WTC11 (cell line): Measurements from ENCODE around the gene TRAF3IP1. TPM values are rescaled to one million over a fixed set of nuclear protein-coding genes. Genes with fewer than 3 reads are reported as not detected.

Experiments used
- ATAC-seq: fragments of 200-7000 bp; cut with Tn5 transposase; 2 replicates; pipeline ENCODE4 v1.10.0; 2021; ENCODE audit warnings: mild to moderate bottlenecking, moderate library complexity
- CTCF ChIA-PET: fragments of 300-600 bp; sonication (Branson Sonifier 250); formaldehyde crosslinking; loops from one replicate; lab custom pipeline; 2021; ENCODE audit warnings: antibody characterized with exemption; lab: Charles Lee
- POLR2A ChIA-PET: fragments of 350-600 bp; sonication (Branson Sonifier 250); formaldehyde crosslinking; loops from one replicate; lab custom pipeline; 2021; ENCODE audit warnings: antibody characterized with exemption; lab: Charles Lee
- DNase-seq: peaks from one replicate; pipeline ENCODE4 v3.0.0; 2021; ENCODE audit warnings: low spot score
- H3K27ac Mint-ChIP-seq: 2 replicates; pipeline ENCODE4 v1.8.0; 2021; ENCODE audit warnings: mixed read lengths
- H3K27me3 Mint-ChIP-seq: 2 replicates; pipeline ENCODE4 v1.8.0; 2021; ENCODE audit warnings: low read depth, mild to moderate bottlenecking, moderate library complexity, mixed read lengths
- H3K36me3 Mint-ChIP-seq: 2 replicates; pipeline ENCODE4 v1.8.0; 2021; ENCODE audit warnings: mixed read lengths
- H3K4me1 Mint-ChIP-seq: 2 replicates; pipeline ENCODE4 v1.8.0; 2022; ENCODE audit warnings: mixed read lengths
- H3K4me3 Mint-ChIP-seq: 2 replicates; pipeline ENCODE4 v1.8.0; 2021; ENCODE audit warnings: mild to moderate bottlenecking, moderate library complexity, mixed read lengths
- H3K9me3 Mint-ChIP-seq: 2 replicates; pipeline ENCODE4 v1.8.0; 2021; ENCODE audit warnings: mixed read lengths
- CBFB ChIP-seq: sonication (generic); formaldehyde crosslinking; IDR thresholded peaks from 2 replicates; pipeline ENCODE4 v1.8.1; 2022; ENCODE audit warnings: mild to moderate bottlenecking, low read depth, missing genetic modification reagents
- ERG ChIP-seq: fragments of 250-450 bp; sonication (Bioruptor Pico); IDR thresholded peaks from 2 replicates; pipeline ENCODE4 v1.8.0; 2021; ENCODE audit warnings: mild to moderate bottlenecking
- ESRRA ChIP-seq: sonication (generic); formaldehyde crosslinking; IDR thresholded peaks from 2 replicates; pipeline ENCODE4 v1.8.1; 2022; ENCODE audit warnings: mild to moderate bottlenecking, missing genetic modification reagents, borderline replicate concordance
- ETV6 ChIP-seq: sonication (generic); formaldehyde crosslinking; IDR thresholded peaks from 2 replicates; pipeline ENCODE4 v1.8.1; 2022; ENCODE audit warnings: mild to moderate bottlenecking, missing genetic modification reagents
- FOXJ3 ChIP-seq: sonication (generic); formaldehyde crosslinking; IDR thresholded peaks from 2 replicates; pipeline ENCODE4 v1.9.0; 2021; ENCODE audit warnings: missing genetic modification reagents, mild to moderate bottlenecking, borderline replicate concordance
- FOXK1 ChIP-seq: sonication (generic); formaldehyde crosslinking; IDR thresholded peaks from 2 replicates; pipeline ENCODE4 v1.8.0; 2022; ENCODE audit warnings: mild to moderate bottlenecking, moderate library complexity, missing genetic modification reagents
- GABPB1 ChIP-seq: sonication (generic); formaldehyde crosslinking; IDR thresholded peaks from 2 replicates; pipeline ENCODE4 v1.8.1; 2023; ENCODE audit warnings: mild to moderate bottlenecking, missing genetic modification reagents
- HMGA2 ChIP-seq: fragments of 250-450 bp; sonication (Bioruptor Pico); IDR thresholded peaks from 2 replicates; pipeline ENCODE4 v1.4.0; 2021; ENCODE audit warnings: mild to moderate bottlenecking, moderate library complexity
- PRRX2 ChIP-seq: fragments of 250-450 bp; sonication (Bioruptor Pico); IDR thresholded peaks from 2 replicates; pipeline ENCODE4 v1.8.0; 2021; ENCODE audit warnings: mild to moderate bottlenecking
- RELA ChIP-seq: sonication (generic); formaldehyde crosslinking; IDR thresholded peaks from 2 replicates; pipeline ENCODE4 v1.8.1; 2022; ENCODE audit warnings: missing genetic modification reagents, mild to moderate bottlenecking, borderline replicate concordance
- SOX15 ChIP-seq: fragments of 250-450 bp; sonication (Bioruptor Pico); IDR thresholded peaks from 2 replicates; pipeline ENCODE4 v1.9.0; 2021; ENCODE audit warnings: mild to moderate bottlenecking
- TCF7 ChIP-seq: sonication (generic); formaldehyde crosslinking; IDR thresholded peaks from 2 replicates; pipeline ENCODE4 v1.8.0; 2022; ENCODE audit warnings: mild to moderate bottlenecking, low read depth, missing genetic modification reagents, moderate library complexity
- TEAD1 ChIP-seq: sonication (generic); formaldehyde crosslinking; IDR thresholded peaks from 2 replicates; pipeline ENCODE4 v1.8.0; 2022; ENCODE audit warnings: mild to moderate bottlenecking, missing genetic modification reagents
- ZNF219 ChIP-seq: sonication (generic); formaldehyde crosslinking; IDR thresholded peaks from 2 replicates; pipeline ENCODE4 v1.8.0; 2023; ENCODE audit warnings: missing genetic modification reagents, mild to moderate bottlenecking, borderline replicate concordance
- ZNF396 ChIP-seq: fragments of 250-450 bp; sonication (Bioruptor Pico); IDR thresholded peaks from 2 replicates; pipeline ENCODE4 v1.8.0; 2021; ENCODE audit warnings: mild to moderate bottlenecking, moderate library complexity, borderline replicate concordance
- ZNF671 ChIP-seq: fragments of 250-450 bp; sonication (Bioruptor Pico); IDR thresholded peaks from 2 replicates; pipeline ENCODE4 v1.8.0; 2021; ENCODE audit warnings: mild to moderate bottlenecking
- total RNA-seq: library from RNA; stranded (reverse); gene quantifications from 3 replicates; pipeline ENCODE4 v1.2.3, GENCODE V29; 2021
- TF ChIP-seq, protein P1 (sequence below): sonication (generic); formaldehyde crosslinking; IDR thresholded peaks from 2 replicates; pipeline ENCODE4 v1.8.0; 2022; ENCODE audit warnings: mild to moderate bottlenecking, missing genetic modification reagents
- TF ChIP-seq, protein P2 (sequence below): sonication (generic); formaldehyde crosslinking; IDR thresholded peaks from 2 replicates; pipeline ENCODE4 v1.8.0; 2022; ENCODE audit warnings: missing genetic modification reagents

The TRAF3IP1 gene
- total RNA-seq, 1 experiment from 2014 or later = 18.7 TPM

GRCh38 chr2:238286095-238286494 lies 34.2 kb upstream of the TRAF3IP1 start:
- no peak for DNase-seq
- Mint-ChIP-seq H3K4me1 (peaks cover 23% of the 10 kb centered on the region), H3K36me3 (no peaks in the 10 kb centered on the region), H3K4me3 (no peak overlapping the region), H3K27ac (no peak overlapping the region), H3K27me3 (peaks cover 4% of the 10 kb centered on the region; the same call in 1 of the 2 replicates), H3K9me3 (no peaks in the 10 kb centered on the region)
- CTCF ChIA-PET = interaction anchor here (1.0 to 6.9 kb wide), 2 partner anchors 8 to 22 kb away, joined by 5 to 50 read pairs; no protein-coding TSS in a partner anchor
- POLR2A ChIA-PET = no interaction called here
- no peak for ATAC-seq
- no peak for TF ChIP-seq FOXK1 (CRISPR knock-in tag)
- no peak for TF ChIP-seq ZNF219 (CRISPR knock-in tag)
- TF ChIP-seq, protein P1, sequence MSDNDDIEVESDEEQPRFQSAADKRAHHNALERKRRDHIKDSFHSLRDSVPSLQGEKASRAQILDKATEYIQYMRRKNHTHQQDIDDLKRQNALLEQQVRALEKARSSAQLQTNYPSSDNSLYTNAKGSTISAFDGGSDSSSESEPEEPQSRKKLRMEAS = no peak
- TF ChIP-seq, protein P2, sequence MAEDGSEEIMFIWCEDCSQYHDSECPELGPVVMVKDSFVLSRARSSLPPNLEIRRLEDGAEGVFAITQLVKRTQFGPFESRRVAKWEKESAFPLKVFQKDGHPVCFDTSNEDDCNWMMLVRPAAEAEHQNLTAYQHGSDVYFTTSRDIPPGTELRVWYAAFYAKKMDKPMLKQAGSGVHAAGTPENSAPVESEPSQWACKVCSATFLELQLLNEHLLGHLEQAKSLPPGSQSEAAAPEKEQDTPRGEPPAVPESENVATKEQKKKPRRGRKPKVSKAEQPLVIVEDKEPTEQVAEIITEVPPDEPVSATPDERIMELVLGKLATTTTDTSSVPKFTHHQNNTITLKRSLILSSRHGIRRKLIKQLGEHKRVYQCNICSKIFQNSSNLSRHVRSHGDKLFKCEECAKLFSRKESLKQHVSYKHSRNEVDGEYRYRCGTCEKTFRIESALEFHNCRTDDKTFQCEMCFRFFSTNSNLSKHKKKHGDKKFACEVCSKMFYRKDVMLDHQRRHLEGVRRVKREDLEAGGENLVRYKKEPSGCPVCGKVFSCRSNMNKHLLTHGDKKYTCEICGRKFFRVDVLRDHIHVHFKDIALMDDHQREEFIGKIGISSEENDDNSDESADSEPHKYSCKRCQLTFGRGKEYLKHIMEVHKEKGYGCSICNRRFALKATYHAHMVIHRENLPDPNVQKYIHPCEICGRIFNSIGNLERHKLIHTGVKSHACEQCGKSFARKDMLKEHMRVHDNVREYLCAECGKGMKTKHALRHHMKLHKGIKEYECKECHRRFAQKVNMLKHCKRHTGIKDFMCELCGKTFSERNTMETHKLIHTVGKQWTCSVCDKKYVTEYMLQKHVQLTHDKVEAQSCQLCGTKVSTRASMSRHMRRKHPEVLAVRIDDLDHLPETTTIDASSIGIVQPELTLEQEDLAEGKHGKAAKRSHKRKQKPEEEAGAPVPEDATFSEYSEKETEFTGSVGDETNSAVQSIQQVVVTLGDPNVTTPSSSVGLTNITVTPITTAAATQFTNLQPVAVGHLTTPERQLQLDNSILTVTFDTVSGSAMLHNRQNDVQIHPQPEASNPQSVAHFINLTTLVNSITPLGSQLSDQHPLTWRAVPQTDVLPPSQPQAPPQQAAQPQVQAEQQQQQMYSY (CRISPR knock-in tag) = no peak
- TF ChIP-seq HMGA2 (CRISPR knock-in tag) = no peak
- no peak for TF ChIP-seq ZNF396 (CRISPR knock-in tag)
- no peak for TF ChIP-seq ZNF671
- TF ChIP-seq ESRRA = no peak
- TF ChIP-seq ERG (CRISPR knock-in tag) = no peak
- no peak for TF ChIP-seq TCF7
- TF ChIP-seq RELA (CRISPR knock-in tag) = no peak
- no peak for TF ChIP-seq FOXJ3 (CRISPR knock-in tag)
- no peak for TF ChIP-seq SOX15 (CRISPR knock-in tag)
- TF ChIP-seq TEAD1 (CRISPR knock-in tag) = no peak

- ATAC-seq = no peak
- H3K4me3 Mint-ChIP-seq = peak overlapping the region; percentile 23
Measured at GRCh38 chr2:238286551-238286950, 33.8 kb upstream of the TRAF3IP1 start.

GRCh38 chr2:238286987-238287736 lies 33.2 kb upstream of the TRAF3IP1 start:
- Mint-ChIP-seq H3K4me1 (peaks cover 23% of the 10 kb centered on the region), H3K9me3 (no peaks in the 10 kb centered on the region)
- CTCF ChIA-PET = interaction anchor here (0.7 to 6.9 kb wide), 5 partner anchors 9 to 364 kb away, joined by 3 to 50 read pairs (median 3); no protein-coding TSS in a partner anchor
- no peak for DNase-seq
- TF ChIP-seq ETV6 (CRISPR knock-in tag) (no peak), CBFB (no peak)
- TF ChIP-seq, all 79 proteins: peak for 0
- Mint-ChIP-seq H3K36me3 (no peaks in the 10 kb centered on the region), H3K4me3 (peak overlapping the region; percentile 78), H3K27ac (no peak overlapping the region), H3K27me3 (peaks cover 4% of the 10 kb centered on the region; the same call in 1 of the 2 replicates)
- no peak for ATAC-seq
- POLR2A ChIA-PET = interaction anchor here (1.6 kb wide), 1 partner anchor 9 kb away, joined by 4 read pairs; no protein-coding TSS in a partner anchor

More at GRCh38 chr2:238286551-238286950, 33.8 kb upstream of the TRAF3IP1 start:
- DNase-seq = no peak
- Mint-ChIP-seq H3K4me1 (peaks cover 23% of the 10 kb centered on the region), H3K36me3 (no peaks in the 10 kb centered on the region), H3K27me3 (peaks cover 4% of the 10 kb centered on the region; the same call in 1 of the 2 replicates), H3K27ac (no peak overlapping the region), H3K9me3 (no peaks in the 10 kb centered on the region)
- POLR2A ChIA-PET = no interaction called here
- CTCF ChIA-PET = interaction anchor here (1.0 to 6.9 kb wide), 3 partner anchors 9 to 22 kb away, joined by 5 to 50 read pairs (median 32); no protein-coding TSS in a partner anchor
- no peak for TF ChIP-seq PRRX2 (CRISPR knock-in tag)
- peak; percentile 67 for TF ChIP-seq GABPB1 (CRISPR knock-in tag)
